K562 (cell line): ENCODE measurements around the gene PAK1IP1. TPM values are rescaled to one million over a fixed set of nuclear protein-coding genes. Genes with fewer than 3 reads are reported as not detected.

ENCODE experiments used
- AFF4 ChIP-seq: sonication (generic); formaldehyde crosslinking; IDR thresholded peaks from 2 replicates; pipeline ENCODE4 v1.8.0; 2023; ENCODE audit warnings: mild to moderate bottlenecking, missing genetic modification reagents
- ARID1B ChIP-seq: fragments of 450-650 bp; IDR thresholded peaks from 2 replicates; pipeline ENCODE4 v1.6.1; 2016; ENCODE audit warnings: antibody characterized with exemption, mild to moderate bottlenecking, inconsistent platforms
- ARNT ChIP-seq, 2 experiments: fragments of 450-650 bp; IDR thresholded peaks; 2 replicates each; pipeline ENCODE4 v1.6.1; 2016; ENCODE audit warnings: mild to moderate bottlenecking in 1 of 2
- CHD1 ChIP-seq: fragments of 200-600 bp; sonication (generic); IDR thresholded peaks from one replicate; pipeline ENCODE4 v1.6.1; 2012; ENCODE audit warnings: mild to moderate bottlenecking, moderate library complexity, low read length, inconsistent platforms
- DMBX1 ChIP-seq: fragments of 250-450 bp; sonication (Bioruptor Pico); IDR thresholded peaks from 2 replicates; pipeline ENCODE4 v1.8.0; 2022; ENCODE audit warnings: inconsistent platforms, mild to moderate bottlenecking, moderate library complexity, borderline replicate concordance
- ELK1 ChIP-seq: sonication (generic); formaldehyde crosslinking; IDR thresholded peaks from 2 replicates; pipeline ENCODE4 v1.8.1; 2022; ENCODE audit warnings: missing genetic modification reagents
- ETS1 ChIP-seq: conservative IDR thresholded peaks from 2 replicates; pipeline ENCODE4 v1.6.1; 2011; ENCODE audit warnings: low read depth, mild to moderate bottlenecking, low read length; ENCODE audit not compliant: control insufficient read depth
- FOXA1 ChIP-seq: fragments of 450-650 bp; IDR thresholded peaks from 2 replicates; pipeline ENCODE4 v1.6.1; 2016; ENCODE audit warnings: mild to moderate bottlenecking, borderline replicate concordance
- HIVEP1 ChIP-seq: fragments of 250-450 bp; sonication (Bioruptor Pico); IDR thresholded peaks from 2 replicates; pipeline ENCODE4 v1.4.0; 2020; ENCODE audit warnings: mild to moderate bottlenecking
- MED1 ChIP-seq: sonication (generic); formaldehyde crosslinking; IDR thresholded peaks from 2 replicates; pipeline ENCODE4 v1.8.1; 2023; ENCODE audit warnings: missing genetic modification reagents, borderline replicate concordance
- NCOA1 ChIP-seq: fragments of 450-650 bp; IDR thresholded peaks from 2 replicates; pipeline ENCODE4 v1.6.1; 2016; ENCODE audit warnings: low read depth
- NFRKB ChIP-seq: fragments of 450-650 bp; IDR thresholded peaks from 2 replicates; pipeline ENCODE4 v1.6.1; 2016; ENCODE audit warnings: low read depth
- OTX1 ChIP-seq: fragments of 450-650 bp; formaldehyde crosslinking; IDR thresholded peaks from 2 replicates; pipeline ENCODE4 v1.4.0; 2022; ENCODE audit warnings: mild to moderate bottlenecking
- POLR2AphosphoS5 ChIP-seq: IDR thresholded peaks from 2 replicates; pipeline ENCODE4 v1.6.1; 2011; ENCODE audit warnings: mild to moderate bottlenecking, low read depth, low read length, moderate library complexity; ENCODE audit not compliant: control insufficient read depth, insufficient read depth
- POLR2B ChIP-seq: fragments of 450-650 bp; IDR thresholded peaks from 2 replicates; pipeline ENCODE4 v1.6.1; 2018; ENCODE audit warnings: low read depth; ENCODE audit not compliant: partially characterized antibody
- RFX5 ChIP-seq: IDR thresholded peaks from 2 replicates; pipeline ENCODE4 v1.6.1; 2011; ENCODE audit warnings: low read depth, mild to moderate bottlenecking, improper control_type of control experiment, low read length
- SETDB1 ChIP-seq: IDR thresholded peaks from one replicate; pipeline ENCODE4 v1.6.1; 2012; ENCODE audit warnings: low read length, control low read depth, inconsistent platforms
- TBP ChIP-seq: optimal IDR thresholded peaks from 2 replicates; pipeline ENCODE3; 2011; ENCODE audit warnings: low read depth, low read length, improper control_type of control experiment
- TFAP4 ChIP-seq: sonication (generic); formaldehyde crosslinking; IDR thresholded peaks from 2 replicates; pipeline ENCODE4 v1.8.0; 2022; ENCODE audit warnings: missing genetic modification reagents, mild to moderate bottlenecking, moderate library complexity, borderline replicate concordance
- U2AF2 ChIP-seq: fragments of 200-400 bp; formaldehyde crosslinking; optimal IDR thresholded peaks from 2 replicates; pipeline ENCODE3; 2017; ENCODE audit warnings: low read depth, mild to moderate bottlenecking, low read length
- ZNF146 ChIP-seq: IDR thresholded peaks from one replicate; pipeline ENCODE4 v1.6.1; 2018; ENCODE audit warnings: missing compliant biosample characterization; ENCODE audit not compliant: unreplicated experiment
- ZNF644 ChIP-seq: fragments of 200-800 bp; sonication (Bioruptor generic); IDR thresholded peaks from 2 replicates; pipeline ENCODE4 v1.6.1; 2016; ENCODE audit warnings: low read depth, missing genetic modification characterization, missing compliant biosample characterization
- polyA plus RNA-seq, 8 experiments: library from polyadenylated mRNA; depleted of rRNA in 4 of 8; stranded (reverse) in 5 of 8; unstranded in 3 of 8; fragments of >200 nt; fragmentation: Nextera tagmentation in 2 of 8; fragmentation: Illumina TruSeq in 1 of 8; extraction: Ambion mirVana in 2 of 8; extraction: Trizol in 1 of 8; gene quantifications; 2 replicates each; pipeline versions ENCODE4 v1.2.1 to v1.2.3, GENCODE V29; 2011 to 2014; ENCODE audit warnings: inconsistent platforms in 1 of 8, missing spikeins in 1 of 8
- total RNA-seq, 7 experiments: library from RNA; depleted of rRNA in 6 of 7; stranded (reverse); fragments of >200 nt in 6 of 7; fragmentation: Illumina TruSeq in 2 of 7; extraction: Trizol in 2 of 7; gene quantifications; 2 replicates each; pipeline versions ENCODE4 v1.2.1 to v1.2.3, GENCODE V29; 2011 to 2021; ENCODE audit warnings: low replicate concordance in 1 of 7

The PAK1IP1 gene
- total and polyA plus RNA-seq, 9 of the 15 experiments (the other 6 are each of a cell fraction or from before 2014, with no cell fraction given), result 50.0 to 200 (median 87.0) TPM

- TF ChIP-seq CHD1 (peak; percentile 86), ZNF644 (tag) (no peak), HIVEP1 (CRISPR knock-in tag) (no peak), SETDB1 (no peak), ARNT (IDR thresholded peaks at IDR 0.05) (no peak; a peak in 1 of 4 replicates), AFF4 (CRISPR knock-in tag) (peak; percentile 64; the same call in 1 of the 2 replicates), TFAP4 (CRISPR knock-in tag) (peak; percentile 93; the same call in 1 of the 2 replicates), U2AF2 (no peak), FOXA1 (no peak), NFRKB (peak; percentile 37), MED1 (no peak), DMBX1 (no peak), ELK1 (CRISPR knock-in tag) (no peak), ARID1B (peak; percentile 52), POLR2AphosphoS5 (peak; percentile 86), ETS1 (0 out of 2 replicates have a peak, but pooled peaks have one; percentile 58), POLR2B (peak; percentile 95), RFX5 (no peak), OTX1 (0 out of 2 replicates have a peak, but pooled peaks have one; percentile 16), TBP (peak; percentile 78), ZNF146 (CRISPR knock-in tag) (no peak), NCOA1 (no peak)
These were observed 28.2 kb downstream of the PAK1IP1 start, which contains the start of gene TMEM14C (continued) for GRCh38 chr6:10722820-10723566.
